GM21528 (cell line): ENCODE measurements around the gene DSTN.
"Not testable (repeated sequence)": the region's sequence is repeated elsewhere in the genome, so short reads cannot be mapped to it uniquely, and the experiment has no call there.

Experiments used
- ATAC-seq: cut with Tn5 transposase; IDR thresholded peaks from one replicate; pipeline ENCODE4 v1.9.1; 2021; ENCODE audit warnings: mild to moderate bottlenecking, moderate library complexity; ENCODE audit not compliant: unreplicated experiment, low FRiP score

The DSTN gene

GRCh38 chr20:17647391-17648314 lies 77.8 kb downstream of the DSTN start:
- no peak for ATAC-seq

DNA sequence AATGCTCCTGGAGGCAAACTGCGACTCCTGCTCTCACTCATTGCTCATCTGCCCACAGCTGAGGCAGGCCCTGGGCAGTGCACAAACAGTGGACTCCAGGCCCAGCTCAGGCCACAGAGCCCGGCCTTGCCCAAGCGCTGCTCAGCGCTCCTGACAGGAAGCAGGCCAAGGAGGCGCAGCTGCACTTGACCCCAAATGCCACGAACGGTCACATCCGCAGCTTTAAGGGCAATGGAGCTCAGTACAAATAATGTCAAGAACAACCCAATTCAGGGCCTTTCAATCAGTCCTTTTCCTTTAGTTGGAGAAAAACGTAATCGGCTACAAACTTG lies 78.4 kb downstream of the DSTN start:
- ATAC-seq = no peak

DNA sequence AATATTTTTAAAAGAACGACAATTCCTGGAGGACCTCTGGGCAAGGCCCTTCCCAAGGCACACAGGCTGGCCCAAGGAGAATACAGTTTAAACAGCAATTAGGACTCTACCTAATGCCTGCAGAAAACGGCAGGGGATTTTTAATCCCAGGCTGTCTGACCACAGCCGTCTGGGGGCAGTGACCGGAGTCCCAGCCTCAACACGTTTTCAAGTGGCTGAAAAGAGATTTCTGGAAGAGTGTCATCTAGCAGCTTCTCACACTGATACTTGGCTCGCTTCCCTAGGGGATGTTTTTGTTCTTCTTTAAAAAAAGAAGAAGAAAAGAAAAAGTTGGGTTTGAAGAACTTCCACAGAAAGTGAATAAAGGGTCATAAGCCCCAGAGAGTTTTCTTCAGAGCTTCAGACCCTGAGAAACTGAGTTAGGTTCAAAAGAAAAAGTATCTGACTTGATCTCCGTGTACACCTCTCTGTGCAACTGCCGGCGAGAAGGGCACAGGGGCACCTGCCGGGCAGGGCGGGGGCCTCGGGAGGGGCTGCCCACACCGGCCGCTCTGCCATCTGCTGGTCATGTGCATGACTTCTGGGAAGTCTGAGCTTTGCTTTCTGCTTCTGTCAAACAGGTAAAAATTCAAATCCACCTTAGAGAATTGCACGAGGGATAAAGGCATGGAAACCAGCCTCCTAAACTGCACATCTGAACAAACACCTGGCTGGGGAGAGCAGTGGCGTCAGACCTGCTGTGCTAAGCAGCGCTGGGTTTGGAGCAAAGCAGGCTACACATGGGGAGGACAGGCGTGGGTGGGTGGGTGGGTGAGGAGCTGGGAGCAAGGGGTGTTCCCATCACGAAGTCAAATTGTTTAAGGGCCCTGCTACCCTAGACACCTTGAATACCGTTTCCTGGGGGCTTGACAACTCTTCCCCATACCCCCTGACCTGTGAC lies 79.2 kb downstream of the DSTN start:
- no peak for ATAC-seq

DNA sequence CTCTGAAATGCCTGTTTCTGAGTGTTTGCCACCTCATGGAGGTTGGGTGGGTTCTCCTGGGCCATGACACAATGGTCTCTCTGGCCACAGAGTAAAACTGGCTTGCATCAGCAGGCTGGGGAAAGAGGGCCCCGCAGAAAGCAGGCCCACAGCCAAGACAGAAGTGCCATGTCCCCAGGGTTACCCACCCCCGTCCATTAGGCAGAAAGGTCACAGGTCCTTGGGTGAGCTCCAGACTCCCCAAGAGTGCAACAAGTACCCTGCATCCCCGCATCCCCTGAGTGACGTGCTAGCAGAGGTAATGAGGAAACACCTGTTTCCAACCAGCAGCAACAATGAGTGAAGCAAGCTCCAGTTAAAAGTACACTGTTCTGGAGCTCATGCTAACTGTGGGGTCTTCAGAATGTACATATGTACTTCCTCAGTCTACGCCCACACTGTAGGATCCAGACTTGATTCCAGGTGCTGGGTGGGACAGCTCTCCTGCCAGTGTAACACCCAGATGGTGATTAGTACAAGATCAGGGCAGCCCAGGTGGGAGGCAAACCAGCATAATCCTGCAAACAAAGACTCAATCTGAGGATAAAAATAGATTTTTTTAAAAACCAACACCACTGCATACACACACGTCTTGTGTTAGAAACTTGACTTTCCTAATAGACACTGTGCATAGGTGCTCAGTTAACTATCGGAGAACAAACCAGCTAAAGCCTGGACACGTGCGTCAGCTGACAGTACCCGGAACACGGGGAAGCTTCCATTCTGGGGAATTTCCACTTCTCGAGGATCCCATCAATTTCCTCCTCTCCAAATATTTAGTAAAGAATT lies 80.6 kb downstream of the DSTN start:
- no peak for ATAC-seq

DNA sequence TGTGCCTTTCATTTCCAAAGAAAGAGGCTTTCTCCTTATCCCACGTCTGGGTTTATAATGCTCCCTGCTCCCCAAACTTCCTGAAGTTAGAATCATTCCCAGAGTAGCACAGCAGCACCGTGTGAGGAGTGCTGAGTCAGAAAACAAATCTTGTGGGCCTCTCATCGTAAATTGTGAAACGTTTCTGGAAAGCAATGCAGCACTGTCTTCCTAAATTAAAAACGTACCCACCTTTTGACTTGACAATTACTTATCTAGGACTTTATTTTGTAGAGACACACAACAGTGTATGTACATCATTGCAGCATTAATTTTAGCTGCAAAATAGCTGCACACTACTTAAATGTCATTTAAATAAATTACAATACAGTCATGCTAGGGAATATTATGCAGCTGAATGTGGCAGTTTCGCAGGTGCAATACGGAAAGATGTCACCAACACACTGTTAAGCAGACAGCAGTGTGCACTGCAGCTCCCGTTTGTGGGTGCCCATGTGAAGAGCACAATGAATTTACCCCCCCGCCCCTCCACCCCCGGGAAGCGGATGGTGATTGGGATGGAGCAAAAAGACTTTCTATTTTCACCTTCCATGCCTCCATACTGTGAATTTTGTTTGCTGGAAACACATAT lies 81.4 kb downstream of the DSTN start:
- no peak for ATAC-seq

- no peak for ATAC-seq
These were observed 82.0 kb downstream of the DSTN start for GRCh38 chr20:17651760-17652388.

DNA sequence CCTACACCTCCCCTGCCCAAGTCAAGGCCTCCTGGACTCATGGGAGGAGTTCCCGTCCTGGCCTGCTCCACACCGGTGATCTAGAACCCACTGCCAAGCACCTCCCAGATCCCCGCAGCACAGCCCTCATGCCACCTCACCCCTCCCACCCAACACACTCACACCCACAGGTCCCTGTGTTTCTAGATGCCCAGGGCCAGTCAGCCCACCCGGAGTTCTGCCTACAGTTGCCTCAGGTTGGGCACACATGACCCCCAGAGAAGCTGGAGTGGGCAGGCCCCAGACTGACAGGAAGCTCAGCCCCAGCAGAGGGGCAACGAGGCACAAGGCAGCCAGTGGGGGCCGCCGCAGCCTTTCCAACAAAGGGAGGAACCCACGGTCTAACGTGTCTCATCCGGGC lies 82.5 kb downstream of the DSTN start:
- ATAC-seq = no peak

GRCh38 chr20:17653835-17654648 lies 84.2 kb downstream of the DSTN start:
- no peak for ATAC-seq

DNA sequence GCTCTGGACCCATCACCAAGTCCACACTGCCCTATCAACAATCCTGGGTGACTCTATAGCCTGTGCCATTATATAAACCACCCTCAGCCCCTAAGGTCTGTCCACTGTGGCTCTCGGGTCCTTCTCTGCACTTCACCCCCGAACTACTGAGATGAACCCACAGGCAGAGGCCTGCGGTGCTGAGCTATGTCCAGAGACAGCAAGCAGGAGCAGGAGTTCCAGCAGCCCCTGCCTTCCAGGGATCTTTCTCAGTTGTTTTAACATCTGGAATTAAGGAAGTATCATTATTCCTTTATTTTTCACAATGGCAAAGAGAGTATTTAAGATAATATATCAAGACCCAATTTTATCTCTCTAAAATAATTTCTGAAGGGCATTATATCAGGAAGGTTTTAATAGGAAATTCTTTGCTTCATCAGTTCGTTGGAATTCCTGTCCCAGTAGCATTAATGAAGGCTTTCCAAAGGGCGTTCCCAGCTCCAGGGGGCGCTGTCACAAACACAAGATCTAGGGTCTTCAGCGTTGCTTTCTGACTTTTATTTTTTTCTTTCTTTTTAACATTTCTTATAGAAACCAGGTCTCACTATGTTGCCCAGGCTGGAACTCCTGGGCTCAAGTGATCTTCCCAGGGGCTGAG lies 84.9 kb downstream of the DSTN start:
- ATAC-seq = no peak

GRCh38 chr20:17655286-17655651 lies 85.4 kb downstream of the DSTN start:
- no peak for ATAC-seq

GRCh38 chr20:17655865-17656479 lies 86.1 kb downstream of the DSTN start:
- ATAC-seq = no peak

DNA sequence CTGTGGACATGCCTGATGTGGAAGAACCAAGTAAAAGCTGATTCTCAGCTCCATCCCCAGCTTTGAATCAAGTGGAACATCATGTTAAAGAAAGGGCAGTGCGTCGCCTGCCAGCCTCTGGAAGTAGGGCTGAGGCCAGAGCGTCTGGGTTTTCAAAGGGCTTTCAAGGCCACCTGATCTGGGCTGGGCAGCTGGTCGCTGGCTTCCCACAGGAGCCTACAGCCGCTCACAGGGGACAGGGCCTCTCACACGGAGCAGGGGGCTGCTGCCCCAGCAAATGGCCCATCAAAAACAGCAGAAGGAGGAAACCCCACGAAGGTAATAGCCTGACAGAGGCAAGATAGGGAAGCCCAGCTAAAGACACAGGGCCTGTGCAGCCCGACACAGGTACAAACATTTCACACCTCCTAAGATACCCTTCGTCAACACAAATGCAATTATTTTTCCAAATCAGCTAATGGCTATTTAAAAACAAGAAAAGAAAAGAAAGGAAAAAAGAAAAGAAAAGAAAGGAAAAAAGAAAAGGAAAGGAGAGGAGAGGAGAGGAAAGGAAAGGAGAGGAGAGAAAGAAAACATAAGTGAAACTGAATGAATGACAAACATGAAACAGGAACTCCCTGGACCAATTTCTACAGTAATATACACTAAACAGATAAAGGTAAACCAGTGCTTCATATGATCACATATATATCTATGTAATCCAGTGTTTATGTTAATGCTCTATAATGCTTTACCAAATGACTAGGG lies 87.4 kb downstream of the DSTN start:
- ATAC-seq = no peak

DNA sequence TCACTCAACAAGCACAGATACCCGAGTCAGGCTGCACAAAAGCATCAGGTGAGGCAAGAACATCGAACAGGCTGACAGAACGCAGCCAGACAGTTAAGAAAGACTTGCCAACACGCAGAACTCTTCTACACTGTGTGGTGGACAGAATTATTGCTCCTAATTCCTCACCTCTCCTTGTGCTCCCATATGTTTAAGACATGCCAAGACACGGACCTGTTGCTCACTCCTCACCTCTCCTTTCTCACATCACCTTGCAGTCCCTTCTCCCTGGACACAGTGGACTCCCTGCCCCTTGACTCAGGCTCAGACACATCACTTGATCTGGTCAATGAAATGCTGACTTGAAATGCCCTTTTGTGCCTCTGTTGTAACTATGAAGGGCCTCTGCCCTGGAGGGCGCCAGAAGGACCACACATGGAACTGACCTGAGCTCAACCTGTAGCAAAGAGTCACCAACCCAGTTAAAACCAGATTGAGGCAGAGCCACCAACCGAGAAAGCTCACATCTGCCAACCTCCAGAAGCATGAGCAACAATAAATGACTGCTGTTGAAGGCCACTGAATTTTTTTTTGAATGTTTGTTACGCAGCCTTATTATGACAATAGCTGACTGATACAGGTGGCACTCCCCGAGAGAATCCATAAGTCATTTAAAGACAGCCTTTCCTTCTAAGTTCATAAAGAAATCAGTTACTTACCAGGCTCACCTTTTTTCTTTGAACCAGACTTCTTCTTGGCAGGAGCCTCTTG lies 88.2 kb downstream of the DSTN start:
- no peak for ATAC-seq

DNA sequence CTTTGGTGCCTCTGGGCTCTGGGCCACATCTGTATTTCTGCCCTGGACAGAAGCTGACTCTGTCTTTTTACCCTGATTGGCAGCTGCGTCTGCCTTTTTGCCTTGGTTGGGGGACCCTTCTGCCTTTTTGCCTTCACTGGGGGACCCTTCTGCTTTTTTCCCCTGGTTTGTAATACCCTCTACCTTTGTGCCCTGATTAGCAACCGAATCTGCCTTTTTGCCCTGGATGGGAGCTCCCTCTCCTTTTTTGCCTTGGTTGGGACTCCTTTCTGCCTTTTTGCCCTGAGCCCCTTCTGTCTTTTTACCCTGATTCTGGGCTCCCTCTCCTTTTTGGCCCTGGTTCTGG lies 88.7 kb downstream of the DSTN start:
- ATAC-seq = no peak

DNA sequence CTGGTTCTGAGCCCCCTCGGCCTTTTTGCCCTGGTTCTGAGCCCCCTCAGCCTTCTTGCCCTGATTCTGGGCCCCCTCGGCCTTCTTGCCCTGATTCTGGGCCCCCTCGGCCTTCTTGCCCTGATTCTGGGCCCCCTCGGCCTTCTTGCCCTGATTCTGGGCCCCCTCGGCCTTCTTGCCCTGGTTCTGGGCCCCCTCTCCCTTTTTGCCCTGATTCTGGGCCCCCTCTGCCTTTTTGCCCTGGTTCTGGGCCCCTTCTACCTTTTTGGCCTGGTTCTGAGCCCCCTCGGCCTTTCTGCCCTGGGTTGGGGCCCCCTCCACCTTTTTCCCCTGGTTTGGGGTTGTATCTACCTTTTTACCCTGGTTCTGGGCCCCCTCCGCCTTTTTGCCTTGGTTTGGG lies 89.5 kb downstream of the DSTN start:
- ATAC-seq = not testable (repeated sequence)
